NCI-H446 (cell line): Measurements from ENCODE around the gene MDK.

Source experiments
- DNase-seq, 2 experiments: peaks; one replicate each; lab custom pipeline; 2025; lab: John Stamatoyannopoulos, UW

The MDK gene

GRCh38 chr11:46382646-46383403 lies 1.4 kb downstream of the MDK start:
- DNase-seq, result peak in 1 of 2 experiments; percentile 42

GRCh38 chr11:46383404-46383758 lies 1.9 kb downstream of the MDK start:
- no peak for DNase-seq

GRCh38 chr11:46383974-46384701 lies 2.7 kb downstream of the MDK start:
- DNase-seq, result no peak

GRCh38 chr11:46385169-46386004 lies 3.9 kb downstream of the MDK start:
- DNase-seq, result no peak

- no peak for DNase-seq
Observed at GRCh38 chr11:46386005-46386578, 4.6 kb downstream of the MDK start.

- DNase-seq, result no peak
Observed at GRCh38 chr11:46386674-46387073, 5.2 kb downstream of the MDK start.

- no peak for DNase-seq
Observed at GRCh38 chr11:46387456-46387855, 6.0 kb downstream of the MDK start.

GRCh38 chr11:46387919-46388618 lies 6.6 kb downstream of the MDK start:
- no peak for DNase-seq

GRCh38 chr11:46388619-46389449 lies 7.4 kb downstream of the MDK start:
- no peak for DNase-seq

- peak; percentile 26 to 79 for DNase-seq
Observed at GRCh38 chr11:46389450-46390330, 8.2 kb downstream of the MDK start.

GRCh38 chr11:46390331-46391171 lies 9.1 kb downstream of the MDK start:
- no peak for DNase-seq

- no peak for DNase-seq
Observed at GRCh38 chr11:46391186-46391577, 9.7 kb downstream of the MDK start.

GRCh38 chr11:46391578-46392420 lies 10.3 kb downstream of the MDK start, which contains the start of gene CHRM4:
TSS of gene CHRM4 (minus strand) at chr11:46391776. CDS start at chr11:46386557, 5,219 bp downstream.
- peak; percentile 43 to 89 for DNase-seq

- no peak for DNase-seq
Observed at GRCh38 chr11:46392421-46393230, 11.2 kb downstream of the MDK start.

- no peak for DNase-seq
Observed at GRCh38 chr11:46393231-46393616, 11.8 kb downstream of the MDK start.

- DNase-seq, result no peak
Observed at GRCh38 chr11:46393759-46394158, 12.3 kb downstream of the MDK start.

GRCh38 chr11:46397526-46397925 lies 16.1 kb downstream of the MDK start:
- no peak for DNase-seq
